GM21723 (cell line): ENCODE measurements around the gene TEX29.

ENCODE experiments used
- ATAC-seq: cut with Tn5 transposase; IDR thresholded peaks from one replicate; pipeline ENCODE4 v1.9.1; 2021; ENCODE audit warnings: mild to moderate bottlenecking, moderate library complexity; ENCODE audit not compliant: unreplicated experiment

TEX29 gene

GRCh38 chr13:111289251-111289650 is 31.2 kb upstream of the TEX29 start:
- no peak for ATAC-seq

GRCh38 chr13:111291908-111292307 is 28.5 kb upstream of the TEX29 start:
- ATAC-seq: no peak

- ATAC-seq: no peak
These were observed 27.5 kb upstream of the TEX29 start for GRCh38 chr13:111292710-111293485.

GRCh38 chr13:111295886-111296285 is 24.6 kb upstream of the TEX29 start:
- ATAC-seq: no peak

GRCh38 chr13:111296417-111296816 is 24.0 kb upstream of the TEX29 start:
- no peak for ATAC-seq

- ATAC-seq: no peak
These were observed 22.0 kb upstream of the TEX29 start for GRCh38 chr13:111298214-111298975.

GRCh38 chr13:111302045-111302726 is 18.3 kb upstream of the TEX29 start:
- ATAC-seq: no peak

- ATAC-seq: no peak
These were observed 16.9 kb upstream of the TEX29 start for GRCh38 chr13:111303559-111303958.

- ATAC-seq: peak; percentile 93
These were observed 16.3 kb upstream of the TEX29 start for GRCh38 chr13:111304041-111304544.

GRCh38 chr13:111304603-111305289 is 15.7 kb upstream of the TEX29 start:
- ATAC-seq: no peak

GRCh38 chr13:111312944-111313590 is 7.4 kb upstream of the TEX29 start:
- no peak for ATAC-seq

- ATAC-seq: no peak
These were observed 6.5 kb upstream of the TEX29 start for GRCh38 chr13:111313911-111314425.

- no peak for ATAC-seq
These were observed 5.6 kb upstream of the TEX29 start for GRCh38 chr13:111314852-111315251.

- ATAC-seq: no peak
These were observed 5.0 kb upstream of the TEX29 start for GRCh38 chr13:111315347-111315995.

- no peak for ATAC-seq
These were observed 4.2 kb upstream of the TEX29 start for GRCh38 chr13:111316161-111316730.

GRCh38 chr13:111317042-111317550 is 3.3 kb upstream of the TEX29 start:
- ATAC-seq: no peak

GRCh38 chr13:111317571-111318345 is 2.7 kb upstream of the TEX29 start:
- ATAC-seq: no peak

GRCh38 chr13:111318386-111318785 is 2.1 kb upstream of the TEX29 start:
- ATAC-seq: no peak
